K562 (cell line): Measurements from ENCODE around the gene FRMD4B. TPM values are rescaled to one million over a fixed set of nuclear protein-coding genes. Genes with fewer than 3 reads are reported as not detected.

Source experiments
- ATAC-seq: fragments of 200-7000 bp; cut with Tn5 transposase; 3 replicates; pipeline ENCODE4 v1.9.1; 2020; ENCODE audit warnings: moderate library complexity
- BruUV-seq: library from RNA; stranded (reverse); fragments of 400-500 nt; replicated peaks from 2 replicates; lab custom pipeline; 2021; lab: Mats Ljungman, UMichigan
- CTCF ChIA-PET: fragments of 300-600 bp; formaldehyde crosslinking; extraction: SDS; loops from one replicate; lab custom pipeline; 2021; ENCODE audit warnings: low intra/inter-chr PET ratio; lab: Yijun Ruan, JAX
- POLR2A ChIA-PET: fragments of 300-600, 350-650 bp; sonication (Branson Sonifier 250); formaldehyde crosslinking; extraction: SDS; loops from one replicate; lab custom pipeline; 2021; ENCODE audit warnings: antibody characterized with exemption, inconsistent platforms; lab: Yijun Ruan, JAX
- DNase-seq, 4 experiments: peaks; one replicate each; pipeline versions ENCODE4 v3.0.0 to v3.0.0-alpha.2; 2011 to 2018; ENCODE audit warnings: low spot score in 3 of 4, mixed read lengths in 3 of 4; ENCODE audit errors: extremely low read depth in 1 of 4
- FAIRE-seq: peaks from 2 replicates; lab custom pipeline; 2011; peaks lifted over from hg19 to GRCh38; lab: Jason Lieb, UNC
- H2AFZ ChIP-seq: 2 replicates; pipeline ENCODE4 v1.6.0; 2011; ENCODE audit warnings: low read depth, low read length, control low read depth, inconsistent platforms
- H3K27ac ChIP-seq: fragments of 200-600 bp; 3 replicates; pipeline ENCODE4 v1.8.0; 2011; ENCODE audit warnings: low read depth, mild to moderate bottlenecking, control low read depth, inconsistent platforms, low read length, moderate library complexity, mixed read lengths; ENCODE audit errors: extremely low read depth
- H3K27me3 ChIP-seq, 2 experiments: fragments of 300-600 bp in 1 of 2; 2 replicates in 1 of 2; 3 replicates in 1 of 2; pipeline versions ENCODE4 v1.6.0 to v1.8.0; 2011; ENCODE audit warnings: inconsistent platforms in 2 of 2, low read length in 2 of 2, mild to moderate bottlenecking in 1 of 2, mixed read lengths in 1 of 2, moderate library complexity in 1 of 2; ENCODE audit not compliant: control insufficient read depth in 2 of 2, insufficient read depth in 2 of 2
- H3K36me3 ChIP-seq: fragments of 300-600 bp; 3 replicates; pipeline ENCODE4 v1.8.0; 2011; ENCODE audit warnings: mild to moderate bottlenecking, low read length, inconsistent platforms; ENCODE audit not compliant: control insufficient read depth, insufficient read depth
- H3K4me1 ChIP-seq, 2 experiments: fragments of 200-600 bp in 1 of 2; replicated peaks in 1 of 2; 2 replicates in 1 of 2; 3 replicates in 1 of 2; pipeline versions ENCODE4 v1.5.1 to v1.8.0; 2011; ENCODE audit warnings: inconsistent platforms in 2 of 2, low read length in 2 of 2, mild to moderate bottlenecking in 1 of 2, mixed read lengths in 1 of 2, moderate library complexity in 1 of 2; ENCODE audit not compliant: control insufficient read depth in 2 of 2, insufficient read depth in 2 of 2
- H3K4me2 ChIP-seq: 2 replicates; pipeline ENCODE4 v1.6.1; 2011; ENCODE audit warnings: low read length, control low read depth, inconsistent platforms, mixed read lengths; ENCODE audit not compliant: insufficient read depth
- H3K4me3 ChIP-seq: fragments of 200-600 bp; sonication (generic), shearing (Covaris generic); 2 replicates; pipeline ENCODE4 v1.5.1; 2016; ENCODE audit warnings: control low read depth, inconsistent platforms
- H3K79me2 ChIP-seq: fragments of 200-600 bp; 3 replicates; pipeline ENCODE4 v1.8.0; 2011; ENCODE audit warnings: low read length, inconsistent platforms; ENCODE audit not compliant: control insufficient read depth, insufficient read depth
- H3K9ac ChIP-seq, 2 experiments: 2 replicates each; pipeline versions ENCODE4 v1.6.0 to v1.6.1; 2011; ENCODE audit warnings: low read depth in 2 of 2, low read length in 2 of 2, control low read depth in 1 of 2, inconsistent platforms in 1 of 2, mild to moderate bottlenecking in 1 of 2, mixed read lengths in 1 of 2; ENCODE audit not compliant: insufficient read depth in 1 of 2
- H3K9me1 ChIP-seq: one replicate; pipeline ENCODE4 v1.6.0; 2011; ENCODE audit warnings: inconsistent platforms, mild to moderate bottlenecking, low read length, moderate library complexity; ENCODE audit not compliant: control insufficient read depth, insufficient read depth
- H3K9me3 ChIP-seq: replicated peaks from 2 replicates; pipeline ENCODE4 v1.5.1; 2011; ENCODE audit warnings: low read depth, low read length, inconsistent platforms; ENCODE audit not compliant: control insufficient read depth, insufficient read depth
- H4K20me1 ChIP-seq: replicated peaks from 2 replicates; pipeline ENCODE4 v1.6.1; 2011; ENCODE audit warnings: low read length, inconsistent platforms, mixed read lengths; ENCODE audit not compliant: control insufficient read depth, insufficient read depth
- CREB1 ChIP-seq, 2 experiments: sonication (generic) in 1 of 2; formaldehyde crosslinking in 1 of 2; IDR thresholded peaks; 2 replicates each; pipeline versions ENCODE4 v1.6.1 to v1.8.0; 2012 to 2022; ENCODE audit warnings: inconsistent platforms in 1 of 2, mild to moderate bottlenecking in 1 of 2, missing genetic modification reagents in 1 of 2, moderate library complexity in 1 of 2
- FIP1L1 ChIP-seq: fragments of 200-400 bp; formaldehyde crosslinking; IDR thresholded peaks from 2 replicates; pipeline ENCODE4 v1.6.1; 2018; ENCODE audit warnings: mild to moderate bottlenecking, low read depth, low read length; ENCODE audit not compliant: poor library complexity, severe bottlenecking
- LEF1 ChIP-seq: fragments of 450-650 bp; IDR thresholded peaks from 2 replicates; pipeline ENCODE4 v1.6.1; 2016; ENCODE audit warnings: mild to moderate bottlenecking
- MCM2 ChIP-seq: fragments of 450-650 bp; IDR thresholded peaks from 2 replicates; pipeline ENCODE4 v1.6.1; 2017; ENCODE audit warnings: low read depth, mild to moderate bottlenecking
- MYBL2 ChIP-seq, 2 experiments: fragments of 450-650 bp in 1 of 2; sonication (generic) in 1 of 2; formaldehyde crosslinking in 1 of 2; IDR thresholded peaks; 2 replicates each; pipeline versions ENCODE4 v1.6.1 to v1.8.1; 2017 to 2022; ENCODE audit warnings: borderline replicate concordance in 1 of 2, inconsistent platforms in 1 of 2, low read depth in 1 of 2, mild to moderate bottlenecking in 1 of 2, missing genetic modification reagents in 1 of 2, moderate library complexity in 1 of 2
- RHOXF2B ChIP-seq: fragments of 250-450 bp; sonication (Bioruptor Pico); conservative IDR thresholded peaks from 2 replicates; pipeline ENCODE4 v1.5.1; 2021
- ZC3H11A ChIP-seq: IDR thresholded peaks from 2 replicates; pipeline ENCODE4 v1.6.1; 2012; ENCODE audit warnings: low read depth, low read length, improper control_type of control experiment
- ZNF780A ChIP-seq: fragments of 250-450 bp; sonication (Bioruptor Pico); IDR thresholded peaks from 2 replicates; pipeline ENCODE4 v1.5.0; 2021; ENCODE audit warnings: mild to moderate bottlenecking
- WGBS: fragments of 100-300 bp; shearing (Covaris generic); methylation state at CpG from one replicate; pipeline ENCODE4 v1.1.6; 2016; ENCODE audit warnings: low coverage, mixed read lengths; ENCODE audit not compliant: insufficient coverage; ENCODE audit errors: missing lambda C conversion rate; 5-methylcytosine and 5-hydroxymethylcytosine counted together
- in situ Hi-C: fragments of 300-500 bp; cut with MboI; formaldehyde crosslinking; loops from 4 replicates; pipeline ENCODE4 v1.15.0; 2018; ENCODE audit warnings: inconsistent platforms, mixed read lengths
- intact Hi-C: fragments of 100-400 bp; cut with micrococcal nuclease; formaldehyde crosslinking; loops from 2 replicates; pipeline ENCODE4 v1.14.2; 2022
- polyA plus RNA-seq, 8 experiments: library from polyadenylated mRNA; depleted of rRNA in 4 of 8; stranded (reverse) in 5 of 8; unstranded in 3 of 8; fragments of >200 nt; fragmentation: Nextera tagmentation in 2 of 8; fragmentation: Illumina TruSeq in 1 of 8; extraction: Ambion mirVana in 2 of 8; extraction: Trizol in 1 of 8; gene quantifications; 2 replicates each; pipeline versions ENCODE4 v1.2.1 to v1.2.3, GENCODE V29; 2011 to 2014; ENCODE audit warnings: inconsistent platforms in 1 of 8, missing spikeins in 1 of 8
- total RNA-seq, 7 experiments: library from RNA; depleted of rRNA in 6 of 7; stranded (reverse); fragments of >200 nt in 6 of 7; fragmentation: Illumina TruSeq in 2 of 7; extraction: Trizol in 2 of 7; gene quantifications; 2 replicates each; pipeline versions ENCODE4 v1.2.1 to v1.2.3, GENCODE V29; 2011 to 2021; ENCODE audit warnings: low replicate concordance in 1 of 7
- TF ChIP-seq, protein P1 (sequence below): fragments of 450-650 bp; IDR thresholded peaks from 2 replicates; pipeline ENCODE4 v1.6.1; 2016; ENCODE audit warnings: low read depth

Gene FRMD4B
- total and polyA plus RNA-seq, 9 of the 15 experiments (the other 6 are each of a cell fraction or from before 2014, with no cell fraction given), result 0.03 to 0.09 (median 0.04) TPM; not detected in 3

DNA sequence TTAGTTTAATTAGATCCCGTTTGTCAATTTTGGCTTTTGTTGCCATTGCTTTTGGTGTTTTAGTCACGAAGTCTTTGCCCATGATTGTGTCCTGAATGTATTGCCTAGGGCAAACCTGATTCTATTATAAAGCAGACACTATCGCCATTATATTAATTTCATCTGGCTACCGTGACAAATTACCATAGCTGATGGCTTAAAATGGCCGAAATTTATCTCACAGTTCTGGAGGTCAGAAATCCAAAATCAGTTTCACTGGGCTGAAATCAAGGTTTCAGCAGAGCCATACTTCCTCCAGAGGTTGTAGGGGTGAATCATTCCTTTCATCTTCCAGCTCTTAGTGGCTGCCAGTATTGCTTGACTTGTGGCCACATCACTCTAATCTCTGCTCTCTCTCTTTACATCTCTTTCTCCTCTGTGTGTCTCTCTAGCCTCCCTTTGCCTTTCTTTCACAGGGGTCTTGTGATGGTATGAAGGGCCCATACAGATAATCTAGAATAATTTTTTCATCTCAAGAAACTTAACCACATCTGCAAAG, 31.7 kb upstream of the FRMD4B start:
- no peak overlapping the region for H3K4me2 ChIP-seq
- H4K20me1 ChIP-seq, result no peaks in the 10 kb centered on the region
- POLR2A ChIA-PET, result no interaction called here
- no peak overlapping the region for H3K27ac ChIP-seq
- no peak overlapping the region for H3K9ac ChIP-seq
- H3K9me3 ChIP-seq, result no peaks in the 10 kb centered on the region
- CTCF ChIA-PET, result no interaction called here
- no peaks in the 10 kb centered on the region for H3K4me1 ChIP-seq
- FAIRE-seq, result no peak
- no peaks in the 10 kb centered on the region for H3K36me3 ChIP-seq
- 0% methylated on average over 5 of the region's 5 CpGs for WGBS
- no peak for DNase-seq
- no peaks in the 10 kb centered on the region for H3K79me2 ChIP-seq
- in situ Hi-C loops (no loop called here), intact Hi-C loops (no loop called here)
- no peaks in the 10 kb centered on the region for H3K9me1 ChIP-seq
- no peak for ATAC-seq
- TF ChIP-seq CREB1 (IDR thresholded peaks at IDR 0.05) (no peak), CREB1 (CRISPR knock-in tag; IDR thresholded peaks at IDR 0.05) (no peak), ZC3H11A (no peak), RHOXF2B (CRISPR knock-in tag) (no peak), LEF1 (no peak), MYBL2 (IDR thresholded peaks at IDR 0.05; ENCODE audit: low read depth) (no peak), MYBL2 (CRISPR knock-in tag; IDR thresholded peaks at IDR 0.05; ENCODE audit: borderline replicate concordance) (no peak), MCM2 (no peak), FIP1L1 (no peak), ZNF780A (CRISPR knock-in tag) (no peak)
- TF ChIP-seq, protein P1, sequence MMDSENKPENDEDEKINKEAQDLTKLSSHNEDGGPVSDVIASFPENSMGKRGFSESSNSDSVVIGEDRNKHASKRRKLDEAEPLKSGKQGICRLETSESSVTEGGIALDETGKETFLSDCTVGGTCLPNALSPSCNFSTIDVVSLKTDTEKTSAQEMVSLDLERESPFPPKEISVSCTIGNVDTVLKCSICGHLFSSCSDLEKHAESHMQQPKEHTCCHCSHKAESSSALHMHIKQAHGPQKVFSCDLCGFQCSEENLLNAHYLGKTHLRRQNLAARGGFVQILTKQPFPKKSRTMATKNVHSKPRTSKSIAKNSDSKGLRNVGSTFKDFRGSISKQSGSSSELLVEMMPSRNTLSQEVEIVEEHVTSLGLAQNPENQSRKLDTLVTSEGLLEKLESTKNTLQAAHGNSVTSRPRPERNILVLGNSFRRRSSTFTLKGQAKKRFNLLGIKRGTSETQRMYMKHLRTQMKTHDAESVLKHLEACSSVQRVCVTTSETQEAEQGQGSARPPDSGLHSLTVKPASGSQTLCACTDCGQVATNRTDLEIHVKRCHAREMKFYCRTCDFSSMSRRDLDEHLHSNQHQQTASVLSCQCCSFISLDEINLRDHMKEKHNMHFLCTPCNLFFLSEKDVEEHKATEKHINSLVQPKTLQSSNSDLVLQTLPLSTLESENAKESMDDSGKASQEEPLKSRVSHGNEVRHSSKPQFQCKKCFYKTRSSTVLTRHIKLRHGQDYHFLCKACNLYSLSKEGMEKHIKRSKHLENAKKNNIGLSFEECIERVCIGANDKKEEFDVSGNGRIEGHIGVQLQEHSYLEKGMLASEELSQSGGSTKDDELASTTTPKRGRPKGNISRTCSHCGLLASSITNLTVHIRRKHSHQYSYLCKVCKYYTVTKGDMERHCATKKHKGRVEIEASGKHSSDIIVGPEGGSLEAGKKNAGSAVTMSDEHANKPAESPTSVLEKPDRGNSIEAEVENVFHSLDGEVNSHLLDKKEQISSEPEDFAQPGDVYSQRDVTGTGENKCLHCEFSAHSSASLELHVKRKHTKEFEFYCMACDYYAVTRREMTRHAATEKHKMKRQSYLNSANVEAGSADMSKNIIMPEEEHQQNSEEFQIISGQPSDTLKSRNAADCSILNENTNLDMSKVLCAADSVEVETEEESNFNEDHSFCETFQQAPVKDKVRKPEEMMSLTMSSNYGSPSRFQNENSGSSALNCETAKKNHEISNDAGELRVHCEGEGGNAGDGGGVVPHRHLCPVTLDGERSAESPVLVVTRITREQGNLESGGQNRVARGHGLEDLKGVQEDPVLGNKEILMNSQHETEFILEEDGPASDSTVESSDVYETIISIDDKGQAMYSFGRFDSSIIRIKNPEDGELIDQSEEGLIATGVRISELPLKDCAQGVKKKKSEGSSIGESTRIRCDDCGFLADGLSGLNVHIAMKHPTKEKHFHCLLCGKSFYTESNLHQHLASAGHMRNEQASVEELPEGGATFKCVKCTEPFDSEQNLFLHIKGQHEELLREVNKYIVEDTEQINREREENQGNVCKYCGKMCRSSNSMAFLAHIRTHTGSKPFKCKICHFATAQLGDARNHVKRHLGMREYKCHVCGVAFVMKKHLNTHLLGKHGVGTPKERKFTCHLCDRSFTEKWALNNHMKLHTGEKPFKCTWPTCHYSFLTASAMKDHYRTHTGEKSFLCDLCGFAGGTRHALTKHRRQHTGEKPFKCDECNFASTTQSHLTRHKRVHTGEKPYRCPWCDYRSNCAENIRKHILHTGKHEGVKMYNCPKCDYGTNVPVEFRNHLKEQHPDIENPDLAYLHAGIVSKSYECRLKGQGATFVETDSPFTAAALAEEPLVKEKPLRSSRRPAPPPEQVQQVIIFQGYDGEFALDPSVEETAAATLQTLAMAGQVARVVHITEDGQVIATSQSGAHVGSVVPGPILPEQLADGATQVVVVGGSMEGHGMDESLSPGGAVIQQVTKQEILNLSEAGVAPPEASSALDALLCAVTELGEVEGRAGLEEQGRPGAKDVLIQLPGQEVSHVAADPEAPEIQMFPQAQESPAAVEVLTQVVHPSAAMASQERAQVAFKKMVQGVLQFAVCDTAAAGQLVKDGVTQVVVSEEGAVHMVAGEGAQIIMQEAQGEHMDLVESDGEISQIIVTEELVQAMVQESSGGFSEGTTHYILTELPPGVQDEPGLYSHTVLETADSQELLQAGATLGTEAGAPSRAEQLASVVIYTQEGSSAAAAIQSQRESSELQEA, result no peak
- TF ChIP-seq, all 486 proteins: peak for 0
- Histone ChIP-seq H3K27me3 (peaks cover 0 to 5% of the 10 kb centered on the region in 2 experiments; a peak in 2 of 5 replicates), H3K4me3 (no peak overlapping the region), H2AFZ (no peak overlapping the region)
- no TSS peak for BruUV-seq
